HG03521 (cell line): ENCODE data around the gene PREX1.
"Not testable (repeated sequence)": the region's sequence is repeated elsewhere in the genome, so short reads cannot be mapped to it uniquely, and the experiment has no call there.

Source experiments
- ATAC-seq: cut with Tn5 transposase; IDR thresholded peaks from one replicate; pipeline ENCODE4 v1.9.1; 2021; ENCODE audit warnings: mild to moderate bottlenecking, moderate library complexity; ENCODE audit not compliant: unreplicated experiment

PREX1 gene

DNA sequence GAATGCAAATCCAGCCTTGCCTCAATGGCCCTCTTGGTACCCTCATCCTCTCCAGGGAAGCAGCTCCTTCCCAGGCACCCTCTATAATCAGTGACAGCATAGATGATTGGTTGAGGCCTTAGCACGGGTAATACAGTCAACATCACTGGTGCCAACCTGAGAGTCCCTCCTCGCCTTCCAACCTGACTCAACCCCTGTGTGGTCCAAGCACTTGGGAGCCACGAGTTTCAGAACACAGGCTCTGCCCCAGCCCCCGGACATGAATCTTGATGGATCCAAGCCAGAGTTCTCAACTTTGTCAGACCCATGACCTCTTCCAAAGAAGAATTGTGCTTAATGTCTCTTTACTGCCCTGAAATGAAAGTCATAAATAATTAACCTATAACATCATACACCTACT is 213.9 kb downstream of the PREX1 start:
- ATAC-seq: no peak

GRCh38 chr20:48612335-48612734 is 215.5 kb downstream of the PREX1 start:
- no peak for ATAC-seq

GRCh38 chr20:48610996-48611395 is 216.8 kb downstream of the PREX1 start:
- no peak for ATAC-seq

DNA sequence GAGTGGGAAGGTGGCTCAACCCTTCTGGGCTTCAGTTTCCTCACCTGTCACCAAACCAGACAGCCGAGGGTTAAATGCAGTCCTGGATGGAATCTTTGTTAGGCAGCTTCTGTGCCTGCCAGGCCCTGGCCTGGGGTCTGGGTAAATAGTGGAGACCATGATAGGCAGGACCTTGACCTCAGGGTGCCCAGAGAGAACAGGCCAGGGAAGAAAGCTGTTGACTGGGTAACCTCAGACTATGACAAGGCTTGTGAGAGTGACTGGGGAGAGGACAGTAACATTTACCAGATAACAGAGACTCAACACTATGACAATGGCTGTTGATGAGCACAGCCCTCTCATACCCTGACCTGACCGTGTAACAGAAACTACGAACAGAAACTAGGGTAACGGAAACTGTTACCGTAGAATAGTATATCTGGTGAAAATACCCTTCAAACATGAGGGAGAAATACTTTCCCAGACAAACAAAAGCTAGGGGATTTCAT is 218.3 kb downstream of the PREX1 start:
- ATAC-seq: peak; percentile 89

DNA sequence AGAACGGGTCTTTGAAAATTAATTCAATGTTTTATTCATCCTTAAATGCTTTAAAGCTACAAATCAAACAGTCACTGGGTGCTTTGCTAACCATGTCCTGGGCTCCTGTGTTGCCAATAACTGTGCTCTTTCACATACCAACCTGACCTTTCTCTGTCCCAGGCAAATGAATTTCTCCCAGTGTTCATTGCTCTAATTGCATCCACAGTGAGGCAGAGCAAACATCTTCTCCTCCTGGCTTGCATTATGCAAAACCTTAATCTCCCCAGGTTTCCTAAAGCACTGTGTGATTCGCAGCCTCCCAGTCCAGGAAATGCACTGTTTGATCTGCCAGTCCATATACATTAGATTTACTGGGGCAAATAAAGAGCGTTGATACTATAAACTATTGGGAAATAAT is 219.0 kb downstream of the PREX1 start:
- no peak for ATAC-seq

- ATAC-seq: no peak
These were observed 220.3 kb downstream of the PREX1 start for GRCh38 chr20:48607544-48607865.

- ATAC-seq: no peak
These were observed 220.8 kb downstream of the PREX1 start for GRCh38 chr20:48606841-48607543.

DNA sequence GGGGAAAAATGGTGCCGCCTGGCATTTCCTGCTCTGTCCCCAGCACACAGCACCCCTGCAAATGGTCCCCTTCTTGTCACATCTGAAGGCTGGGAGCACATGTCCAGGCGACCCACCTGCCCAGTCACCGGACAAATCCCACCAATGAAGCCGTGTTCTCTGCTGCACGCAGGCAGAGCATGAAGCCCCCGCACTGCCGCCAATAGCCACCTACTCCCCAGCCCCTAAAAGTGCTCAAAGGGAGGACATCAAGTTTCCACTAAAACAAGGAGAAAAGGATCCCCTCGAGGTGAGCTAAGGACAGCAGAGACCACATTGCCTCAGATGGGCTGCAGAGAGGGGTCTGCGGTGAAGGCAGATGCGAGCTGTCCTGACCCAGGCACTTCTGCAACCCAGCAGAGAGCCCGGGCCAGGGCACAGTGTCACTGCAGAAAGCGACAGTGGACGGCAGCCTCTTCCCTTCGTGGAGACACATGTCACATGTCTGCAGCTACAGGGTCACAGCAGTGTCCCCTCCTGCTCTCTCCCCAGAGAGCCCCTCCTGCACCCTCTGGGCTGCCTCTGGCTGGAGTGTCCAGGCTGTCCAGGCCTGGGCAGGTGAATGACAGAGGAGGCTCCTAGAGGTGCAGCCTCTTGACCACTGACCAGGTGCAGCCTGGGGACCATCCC is 221.5 kb downstream of the PREX1 start:
- no peak for ATAC-seq

DNA sequence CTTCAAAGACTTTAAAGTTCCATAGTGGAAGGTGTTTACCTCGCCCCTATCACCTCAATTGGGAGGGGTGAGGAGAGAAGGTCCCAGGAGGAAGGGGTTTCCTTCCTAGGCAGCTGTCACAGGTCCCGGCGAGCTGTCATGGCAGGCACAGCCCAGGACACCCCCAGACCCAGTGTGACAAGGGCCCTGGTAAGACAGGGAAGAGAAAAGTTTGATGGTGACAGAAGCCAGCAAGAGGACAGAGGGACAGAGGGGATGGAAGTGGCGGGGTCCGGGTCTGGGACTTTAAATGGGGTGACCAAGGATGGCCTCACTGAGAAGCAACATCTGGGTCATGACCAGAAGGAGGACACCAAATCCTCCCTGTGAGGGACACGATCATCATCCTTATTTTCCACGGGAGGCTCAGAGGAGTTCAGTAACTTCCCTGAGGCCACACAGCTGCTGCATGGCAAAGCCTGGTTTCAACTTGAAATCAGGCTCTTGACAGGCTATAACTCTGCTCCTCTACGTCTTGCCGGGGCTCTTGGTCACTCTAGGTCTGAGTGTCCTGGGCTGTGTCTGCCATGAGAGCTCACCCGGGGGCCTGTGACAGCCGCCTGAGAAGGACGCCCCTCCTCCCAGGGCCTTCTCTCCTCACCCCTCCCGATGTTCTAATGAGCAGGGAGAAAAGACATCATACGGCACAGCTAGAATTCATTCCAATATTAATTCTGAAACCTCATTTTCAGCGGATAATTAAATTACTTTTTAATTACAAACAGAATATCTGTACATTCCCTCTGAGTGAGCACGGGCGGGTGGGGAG is 222.2 kb downstream of the PREX1 start:
- ATAC-seq: no peak

- ATAC-seq: no peak
These were observed 222.9 kb downstream of the PREX1 start for GRCh38 chr20:48604936-48605335.

DNA sequence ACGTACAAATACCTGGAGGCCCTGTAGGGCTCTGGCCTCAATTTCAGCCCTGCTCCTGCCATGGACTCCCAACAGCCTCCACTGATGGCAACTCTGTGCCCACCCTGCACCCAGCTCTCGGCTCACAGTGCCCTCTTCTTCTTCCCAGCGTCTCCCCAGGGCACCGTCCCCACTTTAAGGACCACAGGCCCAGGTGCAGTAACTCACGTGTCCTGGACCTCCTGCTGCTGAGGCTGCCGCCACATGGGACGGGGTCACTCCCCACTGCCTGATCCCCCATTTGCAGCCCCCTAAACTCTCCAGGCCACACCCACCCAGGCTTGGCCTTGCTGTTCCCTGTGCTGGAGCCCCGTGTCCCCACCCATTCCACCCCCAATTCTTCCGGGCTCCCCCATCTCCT is 223.4 kb downstream of the PREX1 start:
- ATAC-seq: no peak

GRCh38 chr20:48603819-48604405 is 223.9 kb downstream of the PREX1 start:
- no peak for ATAC-seq

DNA sequence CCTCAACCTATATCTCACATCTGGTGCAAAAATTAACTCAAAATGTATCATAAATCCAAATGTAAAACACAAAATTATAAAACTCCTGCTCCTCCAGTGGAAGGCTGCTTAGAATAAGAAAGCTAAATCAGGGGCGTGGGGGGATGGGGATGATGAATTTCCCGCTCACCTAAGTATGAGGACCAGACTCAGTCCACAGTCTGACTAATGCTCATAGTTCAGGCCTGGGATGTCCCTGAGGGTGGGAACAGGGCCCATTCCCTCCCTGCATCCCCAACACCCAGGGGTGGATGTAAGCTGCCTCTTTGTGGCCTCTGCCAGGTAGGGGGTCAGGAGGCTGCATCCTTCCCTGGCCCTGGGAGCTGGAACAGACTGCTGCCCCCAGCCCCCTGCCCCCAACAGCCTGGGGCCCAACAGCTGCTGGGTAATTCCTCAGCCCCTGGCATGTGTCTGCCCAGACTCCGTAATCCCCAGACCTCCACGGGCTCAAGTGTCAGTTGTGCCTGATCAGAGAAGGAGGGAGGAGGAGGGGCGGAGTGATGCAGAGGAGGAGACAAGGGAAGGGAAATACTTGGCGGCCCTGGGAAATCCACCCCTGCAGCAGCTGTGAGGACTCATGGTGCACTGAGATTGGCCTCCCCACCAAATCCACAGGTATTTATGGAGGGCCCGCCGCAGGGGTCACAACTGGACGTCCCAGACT is 224.5 kb downstream of the PREX1 start:
- no peak for ATAC-seq

DNA sequence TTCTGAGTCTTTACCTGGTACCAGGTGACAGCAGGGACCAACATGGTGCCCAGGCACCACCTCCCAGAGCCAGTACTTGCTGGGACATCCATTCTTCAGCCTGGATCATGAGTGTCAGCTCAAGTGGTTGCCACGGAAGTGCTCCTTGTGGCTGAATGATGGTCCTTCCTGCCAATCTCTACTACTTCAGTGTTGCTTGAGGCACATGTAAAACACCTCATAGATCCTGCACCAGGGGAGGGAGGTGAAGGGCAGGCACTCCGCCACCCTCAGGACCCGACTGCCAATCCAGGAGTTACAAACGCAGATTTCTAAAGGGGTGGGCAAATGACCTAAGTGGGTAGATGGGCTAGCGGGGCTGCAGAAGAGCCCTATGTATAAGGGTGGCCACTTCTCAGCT is 226.0 kb downstream of the PREX1 start:
- no peak for ATAC-seq

- no peak for ATAC-seq
These were observed 227.3 kb downstream of the PREX1 start for GRCh38 chr20:48600470-48600945.

DNA sequence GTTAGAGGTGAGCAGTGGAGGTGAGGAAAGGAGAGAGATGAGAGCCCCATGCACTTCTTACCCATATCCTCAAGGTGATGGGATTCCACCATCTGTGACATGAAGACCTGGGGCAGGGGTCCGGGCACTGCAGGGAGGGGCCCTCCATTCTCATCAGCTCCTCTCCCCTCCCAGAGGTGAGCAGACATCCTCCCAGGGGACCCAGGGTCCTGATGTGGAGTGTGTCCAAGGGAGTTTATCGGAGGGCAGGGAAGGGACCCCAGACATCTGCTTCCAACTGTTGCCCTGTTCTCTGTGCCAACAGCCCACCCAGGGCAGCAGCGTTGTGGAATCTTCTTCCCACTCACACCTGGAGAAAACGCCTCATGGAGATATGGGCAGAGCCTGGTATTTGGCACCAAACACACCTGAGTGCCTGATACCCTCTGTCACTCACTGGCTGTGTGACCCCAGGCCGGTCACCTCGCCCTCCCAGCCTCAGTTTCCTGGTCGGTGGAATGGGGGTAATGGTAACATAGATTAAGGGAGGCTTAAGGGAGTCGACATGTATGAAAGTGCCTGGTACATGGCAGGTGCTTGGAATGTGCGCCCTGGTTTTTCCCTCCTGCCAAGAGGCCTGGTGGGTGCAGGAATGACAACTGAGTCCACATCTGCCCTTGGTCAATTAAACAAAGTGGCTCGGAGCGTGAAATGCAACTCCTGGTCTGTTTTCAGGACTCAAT is 227.9 kb downstream of the PREX1 start:
- ATAC-seq: no peak

GRCh38 chr20:48599106-48599747 is 228.6 kb downstream of the PREX1 start:
- ATAC-seq: no peak

- not testable (repeated sequence) for ATAC-seq
These were observed 229.4 kb downstream of the PREX1 start for GRCh38 chr20:48598303-48598941.
